Islet of Langerhans (tissue), 1 donor: ENCODE measurements around the gene RBL1.
"Not testable (repeated sequence)": the region's sequence is repeated elsewhere in the genome, so short reads cannot be mapped to it uniquely, and the experiment has no call there.

ENCODE experiments used
- FAIRE-seq: peaks from one replicate; lab custom pipeline; 2011; peaks lifted over from hg19 to GRCh38; lab: Jason Lieb, UNC

Gene RBL1

GRCh38 chr20:36992802-36993334 is 102.9 kb downstream of the RBL1 start:
- FAIRE-seq: no peak

GRCh38 chr20:36991703-36992102 is 104.1 kb downstream of the RBL1 start:
- FAIRE-seq: no peak

- no peak for FAIRE-seq
These were observed 106.0 kb downstream of the RBL1 start for GRCh38 chr20:36989797-36990196.

GRCh38 chr20:36988494-36988966 is 107.3 kb downstream of the RBL1 start:
- FAIRE-seq: no peak

GRCh38 chr20:36984257-36984638 is 111.5 kb downstream of the RBL1 start:
- no peak for FAIRE-seq

GRCh38 chr20:36975099-36975818 is 120.5 kb downstream of the RBL1 start:
- FAIRE-seq: no peak

- no peak for FAIRE-seq
These were observed 121.1 kb downstream of the RBL1 start for GRCh38 chr20:36974660-36975059.

GRCh38 chr20:36971103-36971502 is 124.7 kb downstream of the RBL1 start:
- FAIRE-seq: no peak

GRCh38 chr20:36969478-36970186 is 126.2 kb downstream of the RBL1 start:
- no peak for FAIRE-seq

GRCh38 chr20:36969051-36969450 is 126.7 kb downstream of the RBL1 start:
- FAIRE-seq: no peak

- no peak for FAIRE-seq
These were observed 128.2 kb downstream of the RBL1 start for GRCh38 chr20:36967636-36968035.

GRCh38 chr20:36966965-36967364 is 128.8 kb downstream of the RBL1 start:
- not testable (repeated sequence) for FAIRE-seq

- FAIRE-seq: not testable (repeated sequence)
These were observed 133.3 kb downstream of the RBL1 start for GRCh38 chr20:36962354-36962941.

- FAIRE-seq: no peak
These were observed 136.6 kb downstream of the RBL1 start for GRCh38 chr20:36959242-36959641.

- FAIRE-seq: no peak
These were observed 137.7 kb downstream of the RBL1 start for GRCh38 chr20:36957875-36958667.

- FAIRE-seq: no peak
These were observed 139.1 kb downstream of the RBL1 start for GRCh38 chr20:36956674-36957073.

GRCh38 chr20:36956016-36956415 is 139.8 kb downstream of the RBL1 start:
- no peak for FAIRE-seq

GRCh38 chr20:36951979-36952738 is 143.6 kb downstream of the RBL1 start:
- FAIRE-seq: no peak

- no peak for FAIRE-seq
These were observed 144.4 kb downstream of the RBL1 start, which contains the start of gene SAMHD1 for GRCh38 chr20:36951198-36951978. TSS of gene SAMHD1 (minus strand) at chr20:36951708. CDS start at chr20:36951643, 65 bp downstream.

- FAIRE-seq: no peak
These were observed 145.2 kb downstream of the RBL1 start for GRCh38 chr20:36950414-36951197.
